ENCODE measurements around the gene EMC7. TPM values are rescaled to one million over a fixed set of nuclear protein-coding genes. Genes with fewer than 3 reads are reported as not detected.

The EMC7 gene
- total RNA-seq, result 44.4 and 56.0 TPM in 2 replicates

DNA sequence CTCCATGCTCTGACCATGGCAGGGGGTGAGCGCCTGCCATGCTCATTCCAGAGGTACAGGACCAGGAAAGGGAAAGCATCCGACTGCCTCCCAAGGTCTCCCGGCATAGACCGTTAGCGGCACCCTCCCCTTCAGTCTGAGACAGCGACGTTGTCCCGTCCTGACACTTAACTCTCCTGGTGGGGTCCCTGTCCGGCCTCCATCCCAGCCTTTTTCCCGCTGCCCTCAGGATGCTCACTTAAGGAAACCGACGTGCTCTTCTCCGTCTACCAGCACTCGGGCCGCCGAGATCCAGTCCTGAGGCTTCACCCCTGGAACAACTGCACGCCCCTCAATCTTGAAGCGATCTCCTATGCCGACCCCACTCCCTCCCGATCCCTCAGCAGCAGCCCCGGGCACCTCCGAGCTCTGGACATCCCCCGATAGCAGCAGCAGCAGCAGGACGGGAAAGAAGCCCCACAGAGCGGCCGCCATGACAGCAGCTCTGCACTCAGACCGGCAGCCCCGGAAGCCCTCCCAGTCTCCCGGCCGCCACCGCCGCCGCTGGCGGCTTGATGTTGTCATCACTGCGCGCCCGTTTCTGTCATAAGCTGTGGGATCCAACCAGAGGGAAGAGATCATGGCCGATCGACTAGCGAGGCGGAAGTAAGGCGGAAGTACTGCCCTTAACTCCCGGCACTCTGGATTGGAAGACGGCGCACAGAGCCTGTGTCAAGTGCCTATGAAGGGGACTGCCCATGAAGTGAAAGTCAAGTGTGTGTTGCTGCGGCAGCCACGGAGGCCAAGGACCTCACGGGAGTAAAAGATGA, at the start of gene EMC7, which contains the start of gene PGBD4:
EMC7 (minus strand) TSS at position 497 of the 809 bp plus-strand sequence; CDS start at position 474, 23 bp downstream.
PGBD4 (plus strand) TSS at position 718 of the 809 bp plus-strand sequence. CDS start 449 bp downstream, outside the sequence.

GRCh38 chr15:34038871-34039789, 62.5 kb downstream of the EMC7 start, which contains the start of gene AVEN:
Gene AVEN, minus strand, starts transcription at chr15:34039204. Its CDS starts 158 bp downstream, at chr15:34039046.

Other genes with a start within 250 kb of the EMC7 start
- gene CHRM5, start 133.4 kb downstream of the EMC7 start, total RNA-seq, result under 0.01 TPM in 1 of 2 replicates, not detected in the other
- 33.5 and 34.6 TPM in 2 replicates for gene AVEN, start 62.7 kb downstream of the EMC7 start, total RNA-seq
- 1.3 and 1.9 TPM in 2 replicates for gene PGBD4, start 221 bp upstream of the EMC7 start, total RNA-seq
- gene KATNBL1, start 108.2 kb upstream of the EMC7 start, total RNA-seq, result 22.5 and 68.9 TPM in 2 replicates
- 128 and 132 TPM in 2 replicates for gene EMC4, start 123.2 kb upstream of the EMC7 start, total RNA-seq
- gene SLC12A6, start 235.9 kb upstream of the EMC7 start, total RNA-seq, result 19.5 and 23.0 TPM in 2 replicates
- gene NOP10, start 241.3 kb upstream of the EMC7 start, total RNA-seq, result 249 and 266 TPM in 2 replicates
- not detected in 2 replicates for gene NUTM1, start 241.5 kb upstream of the EMC7 start, total RNA-seq

All from placental pericyte (primary cell).